ENCODE results near the gene PODXL2.
"Not testable (repeated sequence)": the region's sequence is repeated elsewhere in the genome, so short reads cannot be mapped to it uniquely, and the experiment has no call there.

Gene PODXL2

GRCh38 chr3:127605547-127605946 is 23.4 kb upstream of the PODXL2 start:
- not testable (repeated sequence) for DNase-seq (ENCODE audit: low read depth)

GRCh38 chr3:127606086-127606805 is 22.7 kb upstream of the PODXL2 start:
- no peak for DNase-seq (ENCODE audit: low read depth)

- no peak for DNase-seq (ENCODE audit: low read depth)
Measured at GRCh38 chr3:127606981-127607595, 21.9 kb upstream of the PODXL2 start.

- DNase-seq (ENCODE audit: low read depth) = no peak
Measured at GRCh38 chr3:127607675-127608361, 21.2 kb upstream of the PODXL2 start.

GRCh38 chr3:127608362-127608718 is 20.6 kb upstream of the PODXL2 start:
- no peak for DNase-seq (ENCODE audit: low read depth)

GRCh38 chr3:127610105-127610504 is 18.9 kb upstream of the PODXL2 start:
- DNase-seq (ENCODE audit: low read depth) = no peak

- no peak for DNase-seq (ENCODE audit: low read depth)
Measured at GRCh38 chr3:127611251-127611650, 17.7 kb upstream of the PODXL2 start.

- no peak for DNase-seq (ENCODE audit: low read depth)
Measured at GRCh38 chr3:127612966-127613365, 16.0 kb upstream of the PODXL2 start.

- DNase-seq (ENCODE audit: low read depth) = no peak
Measured at GRCh38 chr3:127613406-127613805, 15.6 kb upstream of the PODXL2 start.

- DNase-seq (ENCODE audit: low read depth) = no peak
Measured at GRCh38 chr3:127614928-127615589, 13.9 kb upstream of the PODXL2 start.

- no peak for DNase-seq (ENCODE audit: low read depth)
Measured at GRCh38 chr3:127615631-127616305, 13.2 kb upstream of the PODXL2 start.

GRCh38 chr3:127616836-127617605 is 12.0 kb upstream of the PODXL2 start:
- no peak for DNase-seq (ENCODE audit: low read depth)

GRCh38 chr3:127618891-127619290 is 10.1 kb upstream of the PODXL2 start:
- no peak for DNase-seq (ENCODE audit: low read depth)

- DNase-seq (ENCODE audit: low read depth) = no peak
Measured at GRCh38 chr3:127620637-127621375, 8.2 kb upstream of the PODXL2 start.

- no peak for DNase-seq (ENCODE audit: low read depth)
Measured at GRCh38 chr3:127622031-127622430, 7.0 kb upstream of the PODXL2 start.

GRCh38 chr3:127622772-127623576 is 6.0 kb upstream of the PODXL2 start:
- no peak for DNase-seq (ENCODE audit: low read depth)

GRCh38 chr3:127624063-127624462 is 4.9 kb upstream of the PODXL2 start:
- DNase-seq (ENCODE audit: low read depth) = no peak

- no peak for DNase-seq (ENCODE audit: low read depth)
Measured at GRCh38 chr3:127625821-127626220, 3.2 kb upstream of the PODXL2 start.

GRCh38 chr3:127628426-127628787 is 578 bp upstream of the PODXL2 start:
- no peak for DNase-seq (ENCODE audit: low read depth)

Measured in stimulated activated CD4-positive, alpha-beta T cell treated with anti-CD3 and anti-CD28 coated beads, Interleukin-2, amount 100 ng/mL, for 4 hours (primary cell).